ENCODE results near the gene LGALS3BP. TPM values are rescaled to one million over a fixed set of nuclear protein-coding genes. Genes with fewer than 3 reads are reported as not detected.

LGALS3BP gene
- total RNA-seq = 21.7 and 24.3 TPM in 2 replicates
- long read RNA-seq, transcript LGALS3BP-201 (6 exons, 2,405 nt) = major isoform, 5 of 7 reads
- long read RNA-seq, partial matches to known transcripts = 0 of 7 reads
- long read RNA-seq, other reads (novel, unspliced or antisense) = 2 of 7 reads

GRCh38 chr17:78979780-78980623 is at the start of gene LGALS3BP:
Gene LGALS3BP, minus strand, starts transcription at chr17:78979923. Its CDS starts 2,732 bp downstream, at chr17:78977191.
- peaks cover 3% of the 10 kb centered on the region for H3K4me1 Mint-ChIP-seq
- H3K27me3 Mint-ChIP-seq (ENCODE audit: low read depth) = no peaks in the 10 kb centered on the region
- no peaks in the 10 kb centered on the region for H3K36me3 Mint-ChIP-seq (ENCODE audit: low read depth)
- no peak for TF ChIP-seq CTCF (conservative IDR thresholded peaks at IDR 0.05)
- no peaks in the 10 kb centered on the region for H3K9me3 Mint-ChIP-seq
- H3K4me3 Mint-ChIP-seq = no peak within 1 kb of the TSS
- no peak for DNase-seq (ENCODE audit: low read depth, low spot score)
- H3K27ac Mint-ChIP-seq (ENCODE audit: unreplicated experiment) = no peak within 1 kb of the TSS

GRCh38 chr17:79028496-79029326 is 49.0 kb upstream of the LGALS3BP start:
- Mint-ChIP-seq H3K4me1 (peaks cover 20% of the 10 kb centered on the region), H3K27ac (ENCODE audit: unreplicated experiment) (no peak overlapping the region), H3K36me3 (ENCODE audit: low read depth) (no peaks in the 10 kb centered on the region), H3K9me3 (no peaks in the 10 kb centered on the region), H3K4me3 (peak overlapping the region; percentile 67), H3K27me3 (ENCODE audit: low read depth) (peaks cover 70% of the 10 kb centered on the region)
- no peak for DNase-seq (ENCODE audit: low read depth, low spot score)
- no peak for TF ChIP-seq CTCF (conservative IDR thresholded peaks at IDR 0.05)

GRCh38 chr17:79027925-79028491 is 48.3 kb upstream of the LGALS3BP start:
- H3K4me3 Mint-ChIP-seq = no peak overlapping the region
- H3K36me3 Mint-ChIP-seq (ENCODE audit: low read depth) = no peaks in the 10 kb centered on the region
- H3K4me1 Mint-ChIP-seq = peaks cover 22% of the 10 kb centered on the region
- TF ChIP-seq CTCF (conservative IDR thresholded peaks at IDR 0.05) = no peak
- H3K27ac Mint-ChIP-seq (ENCODE audit: unreplicated experiment) = no peak overlapping the region
- peaks cover 77% of the 10 kb centered on the region for H3K27me3 Mint-ChIP-seq (ENCODE audit: low read depth)
- DNase-seq (ENCODE audit: low read depth, low spot score) = no peak
- H3K9me3 Mint-ChIP-seq = no peaks in the 10 kb centered on the region

- no peak for DNase-seq (ENCODE audit: low read depth, low spot score)
- no peaks in the 10 kb centered on the region for H3K36me3 Mint-ChIP-seq (ENCODE audit: low read depth)
- H3K27me3 Mint-ChIP-seq (ENCODE audit: low read depth) = peaks cover 83% of the 10 kb centered on the region
These were observed 47.7 kb upstream of the LGALS3BP start for GRCh38 chr17:79027274-79027924.

More at GRCh38 chr17:79027274-79027924, 47.7 kb upstream of the LGALS3BP start:
- Mint-ChIP-seq H3K4me1 (peaks cover 21% of the 10 kb centered on the region), H3K27ac (ENCODE audit: unreplicated experiment) (no peak overlapping the region), H3K4me3 (peak overlapping the region; percentile 49), H3K9me3 (no peaks in the 10 kb centered on the region)
- TF ChIP-seq CTCF (conservative IDR thresholded peaks at IDR 0.05) = no peak
